Neural cell (in vitro differentiated cells): ENCODE results near the gene UBASH3B. TPM values are rescaled to one million over a fixed set of nuclear protein-coding genes. Genes with fewer than 3 reads are reported as not detected.

ENCODE experiments used
- H2AFZ ChIP-seq: fragments of 200-600, 300-800 bp; sonication (generic), shearing (Covaris generic); 2 replicates; pipeline ENCODE4 v1.6.0; 2014; ENCODE audit warnings: low read depth, mild to moderate bottlenecking, antibody characterized with exemption, low read length, moderate library complexity
- H3F3A ChIP-seq: fragments of 200-600 bp; shearing (Covaris generic); 2 replicates; pipeline ENCODE4 v1.6.1; 2016; ENCODE audit warnings: mild to moderate bottlenecking, moderate library complexity, mixed read lengths, antibody characterized with exemption, low read length; ENCODE audit not compliant: insufficient read depth, poor library complexity, severe bottlenecking
- H3K27ac ChIP-seq: fragments of 200-600, 300-800 bp; sonication (generic), shearing (Covaris generic); 2 replicates; pipeline ENCODE4 v1.5.1; 2014; ENCODE audit warnings: mild to moderate bottlenecking, low read length, moderate library complexity
- H3K27me3 ChIP-seq: fragments of 300-800, 200-600 bp; sonication (generic), shearing (Covaris generic); 2 replicates; pipeline ENCODE4 v1.6.0; 2014; ENCODE audit warnings: mild to moderate bottlenecking, low read depth, low read length, moderate library complexity; ENCODE audit not compliant: insufficient read depth
- H3K36me3 ChIP-seq: fragments of 300-800, 200-600 bp; sonication (generic), shearing (Covaris generic); 2 replicates; pipeline ENCODE4 v1.5.1; 2014; ENCODE audit warnings: mild to moderate bottlenecking, antibody characterized with exemption, low read length, moderate library complexity; ENCODE audit not compliant: insufficient read depth
- H3K4me2 ChIP-seq: fragments of 300-800, 200-600 bp; sonication (generic), shearing (Covaris generic); 2 replicates; pipeline ENCODE4 v1.6.0; 2014; ENCODE audit warnings: mild to moderate bottlenecking, low read length
- H3K4me3 ChIP-seq: fragments of 300-800, 200-600 bp; sonication (generic), shearing (Covaris generic); 2 replicates; pipeline ENCODE4 v1.5.1; 2014; ENCODE audit warnings: mild to moderate bottlenecking, low read length, moderate library complexity
- H3K79me2 ChIP-seq: fragments of 200-600 bp; shearing (Covaris generic); replicated peaks from 2 replicates; pipeline ENCODE4 v1.6.0; 2014; ENCODE audit warnings: mild to moderate bottlenecking, low read length, moderate library complexity; ENCODE audit not compliant: insufficient read depth
- H3K9ac ChIP-seq: fragments of 300-800, 200-600 bp; sonication (generic), shearing (Covaris generic); 2 replicates; pipeline ENCODE4 v1.6.1; 2016; ENCODE audit warnings: mild to moderate bottlenecking, low read length, mixed read lengths
- H3K9me2 ChIP-seq: fragments of 200-600 bp; shearing (Covaris generic); 2 replicates; pipeline ENCODE4 v1.6.1; 2016; ENCODE audit warnings: mild to moderate bottlenecking, low read length, mixed read lengths; ENCODE audit not compliant: insufficient read depth
- H3K9me3 ChIP-seq: fragments of 200-600, 300-800 bp; sonication (generic), shearing (Covaris generic); 2 replicates; pipeline ENCODE4 v1.6.1; 2016; ENCODE audit warnings: mild to moderate bottlenecking, mixed run types, low read length, moderate library complexity, mixed read lengths
- H4K20me1 ChIP-seq: fragments of 200-600 bp; shearing (Covaris generic); 2 replicates; pipeline ENCODE4 v1.6.1; 2016; ENCODE audit warnings: mild to moderate bottlenecking, mixed run types; ENCODE audit not compliant: insufficient read depth
- CTCF ChIP-seq: fragments of 450-650 bp; IDR thresholded peaks from 2 replicates; pipeline ENCODE4 v1.5.1; 2014; ENCODE audit warnings: antibody characterized with exemption, mild to moderate bottlenecking, moderate library complexity; ENCODE audit not compliant: poor library complexity, severe bottlenecking
- EP300 ChIP-seq: fragments of 450-650 bp; conservative IDR thresholded peaks from 2 replicates; pipeline ENCODE4 v1.6.1; 2014; ENCODE audit warnings: antibody characterized with exemption, mild to moderate bottlenecking, moderate library complexity; ENCODE audit not compliant: poor library complexity, severe bottlenecking
- EZH2 ChIP-seq: fragments of 200-600, 300-800 bp; shearing (Covaris generic), sonication (generic); IDR thresholded peaks from 2 replicates; pipeline ENCODE4 v1.6.1; 2014; ENCODE audit warnings: antibody characterized with exemption, low read length, borderline replicate concordance, mild to moderate bottlenecking; ENCODE audit not compliant: insufficient read depth, poor library complexity, severe bottlenecking
- MXI1 ChIP-seq: fragments of 450-650 bp; conservative IDR thresholded peaks from 2 replicates; pipeline ENCODE4 v1.6.1; 2014; ENCODE audit warnings: antibody characterized with exemption, mild to moderate bottlenecking; ENCODE audit not compliant: poor library complexity, severe bottlenecking
- POLR2AphosphoS5 ChIP-seq: IDR thresholded peaks from 2 replicates; pipeline ENCODE4 v1.6.1; 2012
- RAD21 ChIP-seq: fragments of 450-650 bp; conservative IDR thresholded peaks from 2 replicates; pipeline ENCODE4 v1.6.1; 2014; ENCODE audit warnings: antibody characterized with exemption, mild to moderate bottlenecking, moderate library complexity
- polyA plus RNA-seq: library from polyadenylated mRNA; depleted of rRNA; stranded (reverse); fragments of >200 nt; gene quantifications from 2 replicates; pipeline ENCODE4 v1.2.3, GENCODE V29; 2014
- TF ChIP-seq, protein P1 (sequence below): IDR thresholded peaks from 2 replicates; pipeline ENCODE4 v1.6.1; 2012; ENCODE audit warnings: borderline replicate concordance

UBASH3B gene
- polyA plus RNA-seq, 1 donor from 2014 or later, result 4.2 TPM

GRCh38 chr11:122747351-122747781, 91.8 kb downstream of the UBASH3B start:
- H3K79me2 ChIP-seq, result no peaks in the 10 kb centered on the region
- TF ChIP-seq MXI1 (no peak), RAD21 (no peak), POLR2AphosphoS5 (no peak), EZH2 (no peak)

GRCh38 chr11:122749005-122749687, 93.6 kb downstream of the UBASH3B start:
- Histone ChIP-seq H3K9me2 (no peaks in the 10 kb centered on the region), H3K4me2 (no peak overlapping the region), H3K9me3 (no peaks in the 10 kb centered on the region), H2AFZ (no peak overlapping the region), H4K20me1 (no peaks in the 10 kb centered on the region), H3K9ac (no peak overlapping the region), H3K27me3 (no peaks in the 10 kb centered on the region), H3K4me3 (peak overlapping the region; percentile 12), H3K79me2 (no peaks in the 10 kb centered on the region), H3F3A (no peaks in the 10 kb centered on the region), H3K36me3 (no peaks in the 10 kb centered on the region), H3K27ac (no peak overlapping the region)
- no peak for TF ChIP-seq MXI1
- TF ChIP-seq, protein P1, sequence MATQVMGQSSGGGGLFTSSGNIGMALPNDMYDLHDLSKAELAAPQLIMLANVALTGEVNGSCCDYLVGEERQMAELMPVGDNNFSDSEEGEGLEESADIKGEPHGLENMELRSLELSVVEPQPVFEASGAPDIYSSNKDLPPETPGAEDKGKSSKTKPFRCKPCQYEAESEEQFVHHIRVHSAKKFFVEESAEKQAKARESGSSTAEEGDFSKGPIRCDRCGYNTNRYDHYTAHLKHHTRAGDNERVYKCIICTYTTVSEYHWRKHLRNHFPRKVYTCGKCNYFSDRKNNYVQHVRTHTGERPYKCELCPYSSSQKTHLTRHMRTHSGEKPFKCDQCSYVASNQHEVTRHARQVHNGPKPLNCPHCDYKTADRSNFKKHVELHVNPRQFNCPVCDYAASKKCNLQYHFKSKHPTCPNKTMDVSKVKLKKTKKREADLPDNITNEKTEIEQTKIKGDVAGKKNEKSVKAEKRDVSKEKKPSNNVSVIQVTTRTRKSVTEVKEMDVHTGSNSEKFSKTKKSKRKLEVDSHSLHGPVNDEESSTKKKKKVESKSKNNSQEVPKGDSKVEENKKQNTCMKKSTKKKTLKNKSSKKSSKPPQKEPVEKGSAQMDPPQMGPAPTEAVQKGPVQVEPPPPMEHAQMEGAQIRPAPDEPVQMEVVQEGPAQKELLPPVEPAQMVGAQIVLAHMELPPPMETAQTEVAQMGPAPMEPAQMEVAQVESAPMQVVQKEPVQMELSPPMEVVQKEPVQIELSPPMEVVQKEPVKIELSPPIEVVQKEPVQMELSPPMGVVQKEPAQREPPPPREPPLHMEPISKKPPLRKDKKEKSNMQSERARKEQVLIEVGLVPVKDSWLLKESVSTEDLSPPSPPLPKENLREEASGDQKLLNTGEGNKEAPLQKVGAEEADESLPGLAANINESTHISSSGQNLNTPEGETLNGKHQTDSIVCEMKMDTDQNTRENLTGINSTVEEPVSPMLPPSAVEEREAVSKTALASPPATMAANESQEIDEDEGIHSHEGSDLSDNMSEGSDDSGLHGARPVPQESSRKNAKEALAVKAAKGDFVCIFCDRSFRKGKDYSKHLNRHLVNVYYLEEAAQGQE, result no peak

More at GRCh38 chr11:122747351-122747781, 91.8 kb downstream of the UBASH3B start:
- Histone ChIP-seq H3K27ac (no peak overlapping the region), H3K36me3 (no peaks in the 10 kb centered on the region), H3K4me3 (no peak overlapping the region), H3F3A (no peaks in the 10 kb centered on the region), H2AFZ (no peak overlapping the region), H3K9me3 (no peaks in the 10 kb centered on the region), H3K4me2 (no peak overlapping the region), H3K9ac (no peak overlapping the region), H4K20me1 (no peaks in the 10 kb centered on the region), H3K9me2 (no peaks in the 10 kb centered on the region), H3K27me3 (no peaks in the 10 kb centered on the region)

- H3K9me2 ChIP-seq, result no peaks in the 10 kb centered on the region
- no peaks in the 10 kb centered on the region for H3K27me3 ChIP-seq
- no peak overlapping the region for H3K9ac ChIP-seq
- H3F3A ChIP-seq, result no peaks in the 10 kb centered on the region
- no peak overlapping the region for H3K27ac ChIP-seq
- H2AFZ ChIP-seq, result no peak overlapping the region
- TF ChIP-seq CTCF (no peak), EP300 (no peak)
- no peaks in the 10 kb centered on the region for H3K36me3 ChIP-seq
- H3K4me3 ChIP-seq, result no peak overlapping the region
- H3K9me3 ChIP-seq, result no peaks in the 10 kb centered on the region
- no peaks in the 10 kb centered on the region for H4K20me1 ChIP-seq
- no peak overlapping the region for H3K4me2 ChIP-seq
- H3K79me2 ChIP-seq, result no peaks in the 10 kb centered on the region
Measured at GRCh38 chr11:122750049-122750448, 94.5 kb downstream of the UBASH3B start.
